NT2/D1 (cell line): ENCODE data around the gene INSYN1.

Experiments used
- SUZ12 ChIP-seq: IDR thresholded peaks from 2 replicates; pipeline ENCODE4 v1.6.1; 2011; ENCODE audit not compliant: insufficient read length, insufficient read depth; ENCODE audit errors: extremely low read depth
- YY1 ChIP-seq: IDR thresholded peaks from 2 replicates; pipeline ENCODE4 v1.6.1; 2011; ENCODE audit not compliant: insufficient read length, insufficient read depth
- ZNF274 ChIP-seq: IDR thresholded peaks from 2 replicates; pipeline ENCODE4 v1.6.1; 2011; ENCODE audit warnings: mild to moderate bottlenecking, low read depth, low read length

DNA sequence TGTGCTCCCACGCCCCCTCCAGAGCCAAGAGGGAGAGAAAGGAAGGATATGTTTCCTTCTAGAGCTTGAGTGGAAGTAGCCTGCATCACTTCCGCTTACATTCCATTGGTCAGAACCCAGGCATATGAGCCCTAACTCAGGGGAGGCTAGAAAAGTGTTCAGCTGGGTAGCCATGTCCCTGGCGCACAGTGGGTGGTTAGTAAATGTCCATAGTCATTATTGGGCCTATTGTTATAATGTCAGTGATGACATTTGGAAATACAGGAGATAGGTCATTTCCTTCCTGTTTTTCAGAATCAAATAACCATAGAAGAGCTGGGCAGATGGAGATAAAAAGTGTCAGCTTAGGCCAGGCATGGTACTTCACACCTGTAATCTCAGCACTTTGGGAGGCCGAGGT, 41.6 kb downstream of the INSYN1 start:
- no peak for TF ChIP-seq SUZ12
- no peak for TF ChIP-seq YY1
- TF ChIP-seq ZNF274, result no peak
